Measurements from ENCODE around the gene PODXL2. TPM values are rescaled to one million over a fixed set of nuclear protein-coding genes. Genes with fewer than 3 reads are reported as not detected.

PODXL2 gene
- total and polyA plus RNA-seq, 3 experiments from 2014 or later = 1.4 to 4.7 (median 1.7) TPM

DNA sequence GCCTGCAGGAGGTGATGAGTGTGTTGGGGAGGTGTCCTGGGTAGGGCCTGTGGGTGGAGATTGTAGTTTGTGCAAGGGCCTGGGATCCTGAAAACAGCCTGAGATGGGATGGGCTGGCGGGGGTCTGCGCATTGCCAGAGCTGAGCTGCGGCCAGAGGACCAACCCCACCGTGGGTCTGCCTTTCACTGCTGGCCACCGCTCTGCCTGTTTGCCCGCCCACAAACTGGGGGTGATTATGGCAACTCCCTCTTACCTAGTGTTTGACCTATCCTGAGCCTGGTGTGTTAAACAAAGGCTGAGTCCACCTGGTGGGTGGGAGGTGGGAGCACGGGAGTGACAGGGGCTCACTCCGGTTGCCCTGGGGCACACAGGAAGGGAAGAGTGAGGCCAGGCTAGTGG lies 53.6 kb downstream of the PODXL2 start:
- ChIA-PET POLR2A (interaction anchor here (0.7 kb wide), 1 partner anchor 8 kb away, joined by 5 read pairs; no protein-coding TSS in a partner anchor), CTCF (no interaction called here)
- Mint-ChIP-seq H3K27me3 (peaks cover 0 to 2% of the 10 kb centered on the region in 2 donors), H3K4me3 (no peak overlapping the region), H3K4me1 (peaks cover 5 to 22% (median 6%) of the 10 kb centered on the region in 3 donors), H3K9me3 (no peaks in the 10 kb centered on the region), H3K27ac (no peak overlapping the region), H3K36me3 (peaks cover 0 to 23% (median 0%) of the 10 kb centered on the region in 3 donors)
- Histone ChIP-seq H3K9me3 (ENCODE audit: low read length) (no peaks in the 10 kb centered on the region), H3K27ac (ENCODE audit: low read depth, low read length) (no peak overlapping the region), H3K4me3 (ENCODE audit: low read length) (no peak overlapping the region), H3K4me1 (ENCODE audit: insufficient read depth, low read length) (peaks cover 4% of the 10 kb centered on the region), H3K36me3 (ENCODE audit: insufficient read depth, low read length) (no peaks in the 10 kb centered on the region), H3K27me3 (ENCODE audit: insufficient read depth, low read length, poor library complexity, severe bottlenecking) (no peaks in the 10 kb centered on the region)
- DNase-seq = no peak

DNA sequence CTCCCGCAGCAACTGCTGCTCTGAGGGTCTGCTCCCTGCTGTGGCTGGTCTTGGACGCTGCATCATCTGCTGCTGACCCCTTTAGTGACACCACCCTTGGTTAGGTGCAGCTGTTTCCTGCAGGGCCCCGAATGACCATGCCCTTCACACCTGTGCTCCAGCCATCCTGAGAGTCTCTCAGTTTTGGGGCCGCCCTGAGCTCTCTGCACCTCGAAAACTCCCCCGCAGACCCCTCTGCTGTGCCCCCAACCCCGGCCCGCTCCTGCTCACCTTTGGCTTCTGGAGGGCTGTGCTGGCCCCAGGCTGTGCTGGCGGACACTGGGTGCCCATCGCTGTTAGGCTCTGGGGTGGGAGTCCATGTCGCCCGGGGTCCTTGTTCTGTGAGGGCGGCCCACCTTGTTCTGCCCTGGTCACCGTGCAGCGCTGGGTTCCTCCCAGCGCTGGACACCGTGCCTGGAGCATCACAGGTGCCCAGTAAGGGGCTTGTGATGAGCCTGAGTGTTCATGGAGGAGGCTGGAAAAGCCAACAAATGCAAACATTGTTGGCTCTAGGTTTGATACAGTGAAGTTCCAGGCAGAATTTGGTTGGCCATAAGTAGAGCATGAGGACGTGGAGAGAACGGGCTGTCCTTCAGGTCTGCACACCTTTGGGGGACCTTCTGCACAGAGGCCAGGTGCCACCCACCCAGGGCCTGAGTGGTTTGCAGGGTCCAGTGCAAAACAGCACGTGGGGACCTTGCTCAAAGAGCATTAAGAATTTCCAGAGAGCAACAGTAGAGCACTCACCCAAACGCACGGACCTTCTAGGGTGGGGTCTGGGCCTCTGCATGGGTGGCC lies 56.1 kb downstream of the PODXL2 start:
- Histone ChIP-seq H3K4me3 (ENCODE audit: low read length) (no peak overlapping the region), H3K4me1 (ENCODE audit: insufficient read depth, low read length) (peaks cover 4% of the 10 kb centered on the region), H3K36me3 (ENCODE audit: insufficient read depth, low read length) (no peaks in the 10 kb centered on the region), H3K27ac (ENCODE audit: low read depth, low read length) (no peak overlapping the region), H3K27me3 (ENCODE audit: insufficient read depth, low read length, poor library complexity, severe bottlenecking) (no peaks in the 10 kb centered on the region), H3K9me3 (ENCODE audit: low read length) (no peaks in the 10 kb centered on the region)
- H3K9me3 Mint-ChIP-seq = no peaks in the 10 kb centered on the region
- H3K27ac Mint-ChIP-seq = no peak overlapping the region
- DNase-seq = no peak
- H3K4me3 Mint-ChIP-seq = no peak overlapping the region
- H3K36me3 Mint-ChIP-seq = peaks cover 0 to 2% (median 0%) of the 10 kb centered on the region in 3 donors
- POLR2A ChIA-PET = no interaction called here
- no peaks in the 10 kb centered on the region for H3K27me3 Mint-ChIP-seq
- peaks cover 5 to 11% (median 6%) of the 10 kb centered on the region in 3 donors for H3K4me1 Mint-ChIP-seq
- CTCF ChIA-PET = no interaction called here

DNA sequence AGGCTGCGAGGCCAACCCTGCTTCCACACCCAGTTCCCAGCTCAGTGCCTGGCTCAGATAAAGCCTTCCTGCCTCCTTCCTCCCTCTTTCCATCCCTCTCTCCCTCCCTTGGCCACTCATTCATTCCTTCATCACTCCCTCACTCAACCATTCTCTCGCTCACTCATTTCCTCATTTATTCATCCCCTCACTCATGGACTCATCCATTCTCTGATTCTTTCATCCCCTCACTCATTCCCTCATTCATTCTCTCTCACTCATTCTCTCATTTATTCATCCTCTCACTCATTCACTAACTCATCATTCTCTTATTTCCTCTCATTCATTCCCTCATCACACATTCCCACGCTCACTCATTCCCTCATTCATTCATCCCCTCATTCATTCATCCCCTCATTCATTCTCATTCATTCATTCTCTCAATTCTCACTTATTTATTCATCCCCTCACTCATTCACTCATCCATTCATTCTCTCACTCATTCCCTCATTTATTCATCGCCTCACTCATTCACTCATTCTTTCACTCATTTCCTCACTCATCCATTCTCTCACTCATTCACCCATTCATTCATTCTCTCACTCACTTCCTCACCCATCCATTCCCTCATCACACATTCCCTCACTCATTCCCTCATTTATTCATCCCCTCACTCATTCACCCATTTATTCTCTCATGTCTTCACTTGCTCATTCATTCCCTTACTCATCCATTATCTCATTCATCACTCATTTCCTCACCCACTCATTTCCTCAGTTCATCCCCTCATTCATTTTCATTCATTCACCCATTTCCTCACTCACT lies 56.9 kb downstream of the PODXL2 start:
- DNase-seq = no peak
- no peak overlapping the region for H3K4me3 ChIP-seq (ENCODE audit: low read length)
- H3K27me3 ChIP-seq (ENCODE audit: insufficient read depth, low read length, poor library complexity, severe bottlenecking) = no peaks in the 10 kb centered on the region
- peaks cover 4% of the 10 kb centered on the region for H3K4me1 ChIP-seq (ENCODE audit: insufficient read depth, low read length)
- CTCF ChIA-PET = no interaction called here
- H3K9me3 ChIP-seq (ENCODE audit: low read length) = no peaks in the 10 kb centered on the region
- H3K4me1 Mint-ChIP-seq = peaks cover 5 to 11% (median 6%) of the 10 kb centered on the region in 3 donors
- no peaks in the 10 kb centered on the region for H3K27me3 Mint-ChIP-seq
- POLR2A ChIA-PET = no interaction called here
- H3K36me3 ChIP-seq (ENCODE audit: insufficient read depth, low read length) = no peaks in the 10 kb centered on the region
- no peak overlapping the region for H3K27ac Mint-ChIP-seq
- H3K9me3 Mint-ChIP-seq = no peaks in the 10 kb centered on the region
- no peak overlapping the region for H3K27ac ChIP-seq (ENCODE audit: low read depth, low read length)
- H3K36me3 Mint-ChIP-seq = peaks cover 0 to 2% (median 0%) of the 10 kb centered on the region in 3 donors
- H3K4me3 Mint-ChIP-seq = no peak overlapping the region

DNA sequence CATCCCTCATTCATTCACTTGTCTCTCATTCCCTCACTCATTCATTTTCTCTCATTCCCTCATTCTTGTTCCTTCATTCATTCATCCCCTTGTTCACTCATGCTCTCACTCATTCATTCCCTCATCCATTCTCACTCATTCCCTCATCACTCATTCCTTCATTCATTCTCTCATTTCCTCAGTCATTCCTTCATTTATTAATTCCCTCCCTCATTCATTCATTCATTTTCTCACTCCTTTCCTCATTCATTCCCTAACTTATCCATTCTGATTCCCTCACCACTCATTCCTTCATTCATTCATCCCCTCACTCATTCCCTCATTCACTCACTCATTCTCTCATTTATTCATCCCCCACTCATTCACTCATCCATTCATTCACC lies 57.5 kb downstream of the PODXL2 start:
- CTCF ChIA-PET = no interaction called here
- no peaks in the 10 kb centered on the region for H3K36me3 Mint-ChIP-seq

DNA sequence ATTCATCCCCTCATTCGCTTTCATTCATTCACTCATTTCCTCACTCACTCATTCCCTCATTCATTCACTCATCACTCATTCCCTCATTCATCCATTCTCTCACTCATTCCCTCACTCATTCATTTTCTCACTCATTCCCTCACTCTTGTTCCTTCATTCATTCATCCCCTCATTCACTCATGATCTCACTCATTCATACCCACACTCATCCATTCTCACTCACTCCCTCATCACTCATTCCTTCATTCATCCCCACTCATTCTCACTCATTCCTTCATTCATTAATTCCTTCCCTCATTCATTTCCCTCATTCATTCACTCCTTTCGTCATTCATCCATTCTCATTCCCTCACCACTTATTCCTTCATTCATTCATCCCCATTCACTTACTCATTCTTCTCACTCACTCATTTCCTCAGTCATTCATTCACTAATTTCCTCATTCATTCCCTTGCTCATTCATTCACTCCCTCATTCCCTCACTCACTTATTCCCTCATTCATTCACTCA lies 58.3 kb downstream of the PODXL2 start:
- H3K4me3 Mint-ChIP-seq = no peak overlapping the region
- ChIA-PET POLR2A (no interaction called here), CTCF (no interaction called here)
- H3K36me3 ChIP-seq (ENCODE audit: insufficient read depth, low read length) = no peaks in the 10 kb centered on the region
- no peaks in the 10 kb centered on the region for H3K9me3 ChIP-seq (ENCODE audit: low read length)
- no peaks in the 10 kb centered on the region for H3K9me3 Mint-ChIP-seq
- DNase-seq = no peak
- H3K27ac ChIP-seq (ENCODE audit: low read depth, low read length) = no peak overlapping the region
- no peak overlapping the region for H3K4me3 ChIP-seq (ENCODE audit: low read length)
- no peaks in the 10 kb centered on the region for H3K27me3 ChIP-seq (ENCODE audit: insufficient read depth, low read length, poor library complexity, severe bottlenecking)
- no peak overlapping the region for H3K27ac Mint-ChIP-seq
- H3K36me3 Mint-ChIP-seq = no peaks in the 10 kb centered on the region
- peaks cover 5 to 10% (median 6%) of the 10 kb centered on the region in 3 donors for H3K4me1 Mint-ChIP-seq
- no peaks in the 10 kb centered on the region for H3K27me3 Mint-ChIP-seq
- H3K4me1 ChIP-seq (ENCODE audit: insufficient read depth, low read length) = peaks cover 4% of the 10 kb centered on the region

More for the DNA sequence above, 57.5 kb downstream of the PODXL2 start:
- POLR2A ChIA-PET = no interaction called here
- no peaks in the 10 kb centered on the region for H3K36me3 ChIP-seq (ENCODE audit: insufficient read depth, low read length)
- H3K9me3 Mint-ChIP-seq = no peaks in the 10 kb centered on the region
- H3K27me3 Mint-ChIP-seq = no peaks in the 10 kb centered on the region
- peaks cover 5 to 11% (median 6%) of the 10 kb centered on the region in 3 donors for H3K4me1 Mint-ChIP-seq
- no peak overlapping the region for H3K27ac Mint-ChIP-seq
- H3K27ac ChIP-seq (ENCODE audit: low read depth, low read length) = no peak overlapping the region
- DNase-seq = no peak
- no peak overlapping the region for H3K4me3 Mint-ChIP-seq
- no peak overlapping the region for H3K4me3 ChIP-seq (ENCODE audit: low read length)
- H3K4me1 ChIP-seq (ENCODE audit: insufficient read depth, low read length) = peaks cover 4% of the 10 kb centered on the region
- no peaks in the 10 kb centered on the region for H3K27me3 ChIP-seq (ENCODE audit: insufficient read depth, low read length, poor library complexity, severe bottlenecking)
- no peaks in the 10 kb centered on the region for H3K9me3 ChIP-seq (ENCODE audit: low read length)

DNA sequence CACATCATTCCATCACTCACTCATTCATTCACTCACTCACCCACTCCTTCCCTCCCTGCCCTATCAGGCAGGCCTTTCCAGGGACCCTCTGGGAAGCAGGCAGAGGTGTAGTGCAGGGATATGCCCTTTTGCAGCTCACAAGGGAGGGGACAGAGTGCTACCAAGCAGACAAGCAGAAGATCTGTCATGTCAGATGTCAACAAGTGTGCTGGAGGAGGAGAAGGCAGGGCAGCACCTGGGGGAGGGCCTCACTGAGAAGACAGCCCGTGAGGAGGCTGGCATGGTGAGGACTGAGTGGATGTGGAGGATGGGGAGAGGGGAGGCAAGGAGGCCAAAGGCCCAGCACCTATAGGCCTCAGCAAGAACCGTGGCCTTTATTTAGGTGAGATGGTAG lies 59.0 kb downstream of the PODXL2 start:
- Histone ChIP-seq H3K4me3 (ENCODE audit: low read length) (no peak overlapping the region), H3K36me3 (ENCODE audit: insufficient read depth, low read length) (no peaks in the 10 kb centered on the region), H3K4me1 (ENCODE audit: insufficient read depth, low read length) (peaks cover 4% of the 10 kb centered on the region), H3K9me3 (ENCODE audit: low read length) (no peaks in the 10 kb centered on the region), H3K27me3 (ENCODE audit: insufficient read depth, low read length, poor library complexity, severe bottlenecking) (no peaks in the 10 kb centered on the region), H3K27ac (ENCODE audit: low read depth, low read length) (no peak overlapping the region)
- Mint-ChIP-seq H3K4me3 (no peak overlapping the region), H3K27ac (no peak overlapping the region), H3K36me3 (no peaks in the 10 kb centered on the region), H3K9me3 (no peaks in the 10 kb centered on the region), H3K27me3 (no peaks in the 10 kb centered on the region), H3K4me1 (peaks cover 5 to 9% (median 6%) of the 10 kb centered on the region in 3 donors)
- POLR2A ChIA-PET = no interaction called here
- no peak for DNase-seq
- CTCF ChIA-PET = no interaction called here

DNA sequence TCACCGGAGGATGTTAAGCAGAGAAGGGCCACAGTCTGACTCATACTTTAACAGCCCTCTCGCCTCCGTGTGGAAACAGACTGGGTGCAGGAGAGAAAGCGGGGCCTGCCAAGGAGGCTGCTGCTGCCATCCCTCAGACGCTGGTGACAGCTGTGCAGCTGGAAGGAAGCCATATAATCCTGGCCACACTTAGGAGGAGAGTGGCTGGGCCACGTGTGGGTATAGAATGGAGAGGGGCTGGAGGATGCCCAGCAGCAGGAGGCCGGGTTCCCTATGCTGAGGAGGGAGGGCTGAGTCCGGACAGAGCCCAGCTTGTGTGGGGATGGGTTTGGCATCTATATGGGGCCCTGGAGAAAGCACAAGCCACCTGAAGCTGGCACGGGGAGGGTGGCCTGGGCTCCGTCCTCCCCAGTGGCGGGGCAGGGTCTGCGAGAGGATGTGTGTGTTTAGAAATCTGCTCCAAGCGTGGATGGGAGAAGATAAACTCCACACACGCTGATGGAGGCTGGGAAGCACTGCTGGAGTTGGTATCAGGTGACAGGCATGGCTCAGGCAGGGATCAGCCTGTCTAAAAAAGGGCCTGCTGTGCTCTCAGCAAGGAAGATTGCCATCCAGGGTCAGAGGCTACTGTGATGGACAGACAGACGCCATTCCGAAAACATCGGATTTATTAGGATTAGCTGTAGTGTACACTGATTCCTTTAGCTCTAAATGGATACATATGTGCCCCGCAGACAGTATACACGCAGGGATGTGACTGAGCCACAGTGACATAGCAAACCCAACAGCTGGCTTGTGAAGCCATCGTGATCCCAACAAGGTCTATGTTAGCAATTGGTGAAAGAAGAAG lies 59.7 kb downstream of the PODXL2 start:
- ChIA-PET POLR2A (no interaction called here), CTCF (no interaction called here)
- Mint-ChIP-seq H3K27me3 (no peaks in the 10 kb centered on the region), H3K27ac (no peak overlapping the region), H3K9me3 (no peaks in the 10 kb centered on the region), H3K36me3 (no peaks in the 10 kb centered on the region), H3K4me3 (no peak overlapping the region), H3K4me1 (peaks cover 3 to 5% (median 3%) of the 10 kb centered on the region in 3 donors)
- Histone ChIP-seq H3K4me3 (ENCODE audit: low read length) (no peak overlapping the region), H3K36me3 (ENCODE audit: insufficient read depth, low read length) (no peaks in the 10 kb centered on the region), H3K4me1 (ENCODE audit: insufficient read depth, low read length) (peaks cover 3% of the 10 kb centered on the region), H3K9me3 (ENCODE audit: low read length) (no peaks in the 10 kb centered on the region), H3K27ac (ENCODE audit: low read depth, low read length) (no peak overlapping the region), H3K27me3 (ENCODE audit: insufficient read depth, low read length, poor library complexity, severe bottlenecking) (no peaks in the 10 kb centered on the region)
- DNase-seq = peak in 1 of 5 donors; percentile 22
